Measurements from ENCODE around the gene GLDN.
"Not testable (repeated sequence)": the region's sequence is repeated elsewhere in the genome, so short reads cannot be mapped to it uniquely, and the experiment has no call there.

Gene GLDN

DNA sequence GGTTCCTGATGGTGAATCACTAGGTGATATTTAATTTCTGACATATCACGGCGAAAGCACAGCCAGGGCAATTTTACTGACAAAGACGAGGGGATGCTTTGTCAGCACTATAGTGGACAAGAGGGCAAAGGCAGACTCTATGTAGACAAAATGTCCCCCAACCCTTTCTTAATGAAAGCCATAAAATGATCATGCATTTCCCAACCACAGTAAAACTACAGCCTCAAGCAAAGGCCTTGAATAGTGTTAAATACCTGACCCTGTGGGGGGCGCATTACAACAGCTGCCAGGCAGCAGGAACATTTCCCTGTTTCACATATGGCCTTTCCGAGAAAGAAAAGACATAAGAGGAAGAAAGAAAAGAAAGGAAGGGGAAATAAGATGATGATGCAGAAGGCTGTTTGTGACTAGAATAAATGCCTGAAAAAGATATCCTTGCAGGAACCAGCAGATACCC lies 49.5 kb downstream of the GLDN start:
- no peak for DNase-seq

- no peak for DNase-seq
These were observed 55.5 kb downstream of the GLDN start for GRCh38 chr15:51396921-51397320.

DNA sequence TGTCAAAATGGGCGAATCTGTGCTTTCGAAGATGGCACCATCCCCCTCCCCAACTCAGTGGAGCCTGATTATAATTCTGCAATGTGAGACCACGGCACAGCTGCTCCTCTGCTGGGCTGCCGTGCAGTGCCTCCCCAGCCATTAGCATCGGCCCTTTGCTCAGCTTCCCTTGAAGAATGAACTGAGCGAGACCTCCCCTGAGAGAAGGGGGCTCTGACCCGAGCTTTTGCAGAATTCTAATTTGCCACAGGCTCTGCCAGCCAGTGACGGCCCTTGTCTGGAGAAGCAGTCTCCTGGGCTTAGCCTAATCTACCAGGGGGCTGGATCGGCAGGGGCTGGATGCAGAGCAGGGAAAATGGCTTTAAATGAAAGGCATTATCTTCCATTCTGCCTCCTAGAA lies 57.2 kb downstream of the GLDN start:
- no peak for DNase-seq

DNA sequence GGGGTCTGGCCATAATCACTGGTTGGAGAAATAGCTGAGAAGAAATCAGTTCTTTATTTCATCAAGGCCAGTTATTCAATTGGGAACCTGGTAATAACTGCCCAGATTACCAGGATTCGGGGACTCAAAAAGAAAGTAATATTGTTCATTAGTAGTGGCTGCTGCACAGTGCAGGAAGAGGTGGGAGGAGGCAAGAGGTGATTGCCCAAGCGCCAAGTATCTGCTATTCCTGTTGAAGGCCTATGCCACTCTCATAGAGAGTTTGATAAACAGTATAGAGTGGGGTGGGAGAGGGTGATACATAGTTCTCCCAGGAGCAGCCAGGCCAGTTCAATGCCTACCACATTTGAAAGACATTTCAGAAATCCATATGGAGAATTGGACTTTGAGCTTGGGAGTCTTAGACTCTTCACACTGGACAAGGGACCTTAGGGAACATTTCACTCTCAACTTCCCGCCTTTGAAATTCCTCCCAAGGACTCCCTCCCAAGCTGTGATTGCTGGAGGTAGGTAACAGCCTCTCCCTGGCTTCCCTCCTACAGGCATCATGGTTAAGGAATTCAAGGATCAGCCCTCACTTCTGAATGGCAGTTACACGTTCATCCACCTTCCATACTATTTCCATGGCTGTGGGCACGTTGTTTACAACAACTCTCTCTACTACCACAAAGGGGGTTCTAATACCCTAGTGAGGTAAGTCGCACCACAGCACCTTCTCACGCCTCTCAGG lies 59.8 kb downstream of the GLDN start:
- no peak for DNase-seq

- no peak for DNase-seq
These were observed 60.5 kb downstream of the GLDN start for GRCh38 chr15:51401872-51402517.

GRCh38 chr15:51403072-51403878 lies 61.8 kb downstream of the GLDN start:
- DNase-seq, result no peak

GRCh38 chr15:51403946-51404695 lies 62.7 kb downstream of the GLDN start:
- DNase-seq, result no peak

DNA sequence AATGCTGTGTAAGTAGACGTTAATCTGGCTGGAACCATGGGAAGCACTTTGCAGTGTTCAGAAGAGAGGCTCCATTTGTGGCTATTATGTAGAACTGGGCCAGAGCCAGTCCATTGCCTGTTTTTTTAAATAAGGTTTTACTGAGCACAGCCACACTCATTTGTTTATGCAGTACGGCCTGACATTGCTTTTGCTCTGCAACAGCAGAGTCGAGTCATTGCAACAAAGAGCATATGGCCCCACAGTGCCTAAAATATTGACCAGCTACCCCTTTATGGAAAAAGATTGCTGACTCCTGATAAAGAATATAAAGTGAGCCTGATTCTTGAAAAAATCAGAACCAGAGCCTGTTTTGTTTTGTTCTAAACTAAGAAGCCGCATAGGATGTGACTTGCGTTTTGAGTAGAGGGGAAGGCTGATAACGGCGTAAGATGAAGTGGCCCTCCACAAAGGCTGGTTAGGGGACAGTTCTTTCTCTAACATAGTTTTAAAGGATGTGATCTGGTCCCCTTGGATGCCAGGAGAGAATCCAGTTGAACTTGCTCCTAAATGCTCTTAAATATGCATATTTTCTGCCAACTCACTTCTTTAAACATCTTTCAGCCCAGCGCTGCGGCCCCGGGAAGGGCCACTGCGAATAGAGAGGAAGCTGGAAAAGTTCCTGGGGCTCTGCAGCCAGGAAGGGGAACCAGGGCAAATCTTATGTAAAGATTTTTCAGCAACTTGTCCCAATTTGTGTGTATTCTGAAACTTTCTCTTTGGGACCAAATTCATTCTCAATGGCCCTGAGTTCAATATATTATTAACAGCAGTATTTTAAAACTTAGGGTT lies 64.5 kb downstream of the GLDN start:
- no peak for DNase-seq

GRCh38 chr15:51414256-51414860 lies 72.9 kb downstream of the GLDN start:
- DNase-seq, result no peak

- DNase-seq, result no peak
These were observed 74.7 kb downstream of the GLDN start for GRCh38 chr15:51416129-51416528.

DNA sequence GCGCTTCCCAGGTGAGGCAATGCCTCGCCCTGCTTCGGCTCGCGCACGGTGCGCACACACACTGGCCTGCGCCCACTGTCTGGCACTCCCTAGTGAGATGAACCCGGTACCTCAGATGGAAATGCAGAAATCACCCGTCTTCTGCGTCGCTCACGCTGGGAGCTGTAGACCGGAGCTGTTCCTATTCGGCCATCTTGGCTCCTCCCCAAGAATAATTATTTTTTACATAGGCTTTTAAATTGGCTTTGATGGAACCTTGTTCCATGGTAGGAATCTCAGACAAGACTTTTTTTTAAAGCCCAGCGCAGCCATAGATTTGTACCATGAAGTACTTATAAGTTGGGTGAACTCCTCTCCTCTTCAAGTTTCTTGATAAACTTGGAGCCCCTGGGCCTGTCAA lies 81.6 kb downstream of the GLDN start:
- DNase-seq, result not testable (repeated sequence)

GRCh38 chr15:51424780-51425179 lies 83.3 kb downstream of the GLDN start:
- DNase-seq, result no peak

DNA sequence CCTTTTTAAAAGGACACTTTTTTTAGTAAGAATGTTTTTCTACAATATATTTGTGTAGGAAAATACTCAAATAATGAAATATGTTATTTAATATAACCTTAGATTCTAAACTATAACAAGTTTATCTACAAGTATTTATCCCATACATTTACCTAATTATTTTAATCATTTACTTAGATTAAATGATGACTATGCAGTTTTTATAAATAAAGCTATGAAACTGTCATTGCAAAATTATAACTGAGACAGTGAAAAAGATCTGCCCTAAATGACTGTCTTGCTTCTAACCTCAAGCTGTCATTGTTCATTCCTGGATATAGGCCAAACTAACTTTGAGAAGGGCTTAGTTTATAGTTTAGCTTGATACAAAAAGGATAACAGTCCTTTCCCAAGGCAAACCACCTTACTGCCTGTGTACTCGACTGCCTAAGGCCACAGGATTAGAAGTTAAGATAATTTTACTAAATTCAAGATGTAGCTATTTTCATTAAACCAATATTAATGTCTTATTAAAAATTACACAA lies 84.1 kb downstream of the GLDN start:
- DNase-seq, result no peak

DNA sequence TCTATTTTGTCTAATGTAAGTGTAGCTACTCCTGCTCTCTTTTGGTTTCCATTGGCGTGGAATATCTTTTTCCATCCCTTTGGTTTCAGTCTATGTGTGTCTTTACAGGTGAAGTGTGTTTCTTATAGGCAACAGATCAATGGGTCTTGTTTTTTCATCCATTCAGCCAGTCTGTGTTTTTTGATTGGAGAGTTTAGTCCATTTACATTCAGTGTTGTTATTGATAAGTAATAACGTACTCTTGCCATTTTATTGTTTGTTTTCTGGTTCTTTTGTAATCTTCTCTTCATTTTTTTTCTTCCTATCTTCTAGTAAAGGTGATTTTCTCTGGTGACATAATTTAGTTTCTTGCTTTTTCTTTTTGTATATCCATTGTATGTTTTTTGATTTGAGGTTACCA lies 97.1 kb downstream of the GLDN start:
- DNase-seq, result no peak

- no peak for DNase-seq
These were observed 101.9 kb downstream of the GLDN start for GRCh38 chr15:51443282-51443914.

DNA sequence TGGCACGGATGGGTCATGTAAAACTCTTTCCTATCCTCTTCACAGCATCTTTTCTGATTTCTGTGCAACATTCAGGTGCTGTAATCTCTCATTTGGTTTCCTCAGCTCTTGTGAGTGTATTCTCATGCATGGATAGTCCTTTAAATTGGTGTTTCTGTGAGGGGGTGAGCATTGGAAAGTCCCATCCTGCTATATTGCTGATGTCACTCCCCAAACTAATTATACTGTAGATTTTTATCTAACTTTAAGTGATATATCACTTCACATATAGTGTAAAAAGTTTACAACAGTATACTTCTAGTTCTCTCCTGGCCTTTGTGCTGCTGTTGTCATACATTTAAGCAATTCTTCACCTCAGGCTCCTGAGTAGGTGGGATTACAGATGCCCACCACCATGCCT lies 102.7 kb downstream of the GLDN start:
- DNase-seq, result no peak

DNA sequence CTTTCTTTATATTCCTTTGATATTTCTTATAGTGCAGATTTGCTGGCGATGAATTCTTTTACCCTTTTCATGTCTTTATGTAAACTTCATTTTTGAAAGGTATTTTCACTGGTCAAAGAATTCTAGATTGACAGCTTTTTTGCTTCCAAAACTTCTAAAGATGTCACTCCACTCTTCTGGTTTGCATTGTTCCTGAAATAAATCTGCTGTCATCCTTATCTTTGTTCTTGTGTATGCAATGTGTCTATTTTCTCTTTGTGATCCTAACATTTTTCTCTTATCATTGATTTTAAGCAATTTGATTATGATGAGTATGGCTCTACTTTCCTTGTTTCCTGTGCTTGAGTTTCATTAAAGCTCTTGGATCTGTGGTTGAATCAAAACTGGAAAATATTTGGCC lies 103.4 kb downstream of the GLDN start:
- no peak for DNase-seq

DNA sequence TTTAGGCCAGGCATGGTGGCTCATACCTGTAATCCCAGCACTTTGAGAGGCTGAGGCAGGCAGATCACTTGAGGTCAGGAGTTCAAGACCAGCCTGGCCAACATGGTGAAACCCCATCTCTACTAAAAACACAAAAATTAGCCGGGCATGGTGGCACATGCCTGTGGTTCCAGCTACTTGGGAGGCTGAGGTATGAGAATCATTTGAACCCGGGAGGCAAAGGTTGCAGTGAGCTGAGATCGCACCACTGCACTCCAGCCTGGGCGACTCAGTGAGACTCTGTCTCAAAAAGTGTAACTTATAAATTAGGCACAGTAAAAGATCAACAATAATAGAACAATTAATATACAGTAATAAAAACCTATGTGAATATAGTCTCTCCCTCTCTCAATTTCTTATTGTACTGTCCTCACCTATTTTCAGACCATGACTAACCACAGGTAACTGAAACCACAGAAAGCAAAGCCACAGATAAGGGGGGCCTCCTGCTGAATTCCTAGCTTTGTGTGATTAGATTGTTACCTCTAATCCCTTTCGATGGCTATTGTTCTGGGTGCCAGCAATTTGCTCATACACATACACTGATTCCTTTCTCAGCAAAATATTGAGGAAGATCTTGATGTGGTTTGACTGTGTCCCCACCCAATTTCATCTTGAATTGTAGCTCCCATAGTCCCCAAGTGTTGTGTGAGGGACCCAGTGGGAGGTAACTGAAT lies 104.7 kb downstream of the GLDN start:
- not testable (repeated sequence) for DNase-seq

DNA sequence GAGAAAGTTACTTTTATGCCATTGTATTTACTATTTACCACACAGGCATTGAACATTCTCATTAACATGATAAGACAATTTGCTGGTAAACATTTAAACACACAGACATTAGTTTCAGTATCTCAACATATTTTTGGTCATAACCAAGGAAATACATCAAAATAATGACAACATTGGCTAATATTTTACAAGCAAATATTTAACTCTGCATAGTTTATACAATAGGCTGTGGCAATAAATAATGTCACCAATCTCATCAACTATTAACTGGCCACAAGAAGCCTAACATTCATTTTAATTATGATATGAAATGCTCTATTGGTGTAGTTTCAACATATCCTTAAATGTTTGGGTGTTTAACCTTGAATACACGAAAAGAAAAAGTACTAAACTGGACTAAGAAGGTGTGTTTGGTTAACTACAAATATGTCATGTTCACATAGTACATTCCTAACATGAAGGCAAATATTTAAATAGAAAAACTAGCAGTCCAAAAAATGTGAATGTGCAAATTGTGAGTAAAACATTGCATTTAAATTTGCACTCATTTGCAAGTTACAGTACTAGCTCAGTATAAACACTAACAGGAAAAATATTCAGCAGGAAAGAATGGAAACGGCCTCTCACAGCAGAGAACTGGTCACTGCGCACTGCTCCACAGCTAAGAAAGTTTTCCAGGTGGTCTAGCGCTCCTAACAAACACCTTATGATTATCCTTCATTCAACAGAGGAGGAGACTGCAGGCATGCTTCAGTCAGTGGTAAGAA lies 106.6 kb downstream of the GLDN start:
- DNase-seq, result no peak
